GM18873 (cell line): Measurements from ENCODE around the gene CALR3.
"Not testable (repeated sequence)": the region's sequence is repeated elsewhere in the genome, so short reads cannot be mapped to it uniquely, and the experiment has no call there.

Experiments used
- ATAC-seq: cut with Tn5 transposase; IDR thresholded peaks from one replicate; pipeline ENCODE4 v1.9.1; 2021; ENCODE audit warnings: mild to moderate bottlenecking, moderate library complexity, moderate number of reproducible peaks; ENCODE audit not compliant: unreplicated experiment, low FRiP score

CALR3 gene

DNA sequence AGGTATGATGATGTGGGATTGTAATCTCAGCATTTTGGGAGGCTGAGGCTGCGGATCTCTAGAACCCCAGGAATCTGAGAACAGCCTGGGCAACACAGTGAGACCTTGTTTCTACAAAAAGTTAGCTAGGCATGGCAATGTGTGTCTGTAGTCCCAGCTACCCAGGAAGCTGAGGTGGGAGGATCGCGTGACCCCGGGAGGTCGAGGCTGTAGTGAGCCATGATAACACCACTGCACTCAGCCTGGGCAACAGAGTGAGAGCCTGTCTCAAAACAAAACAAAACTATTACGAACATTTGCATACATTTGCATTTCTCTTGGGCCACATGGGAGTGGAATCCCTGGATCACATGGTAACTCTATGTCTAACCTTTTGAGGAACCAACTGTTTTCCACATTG is 1.9 kb upstream of the CALR3 start:
- no peak for ATAC-seq

DNA sequence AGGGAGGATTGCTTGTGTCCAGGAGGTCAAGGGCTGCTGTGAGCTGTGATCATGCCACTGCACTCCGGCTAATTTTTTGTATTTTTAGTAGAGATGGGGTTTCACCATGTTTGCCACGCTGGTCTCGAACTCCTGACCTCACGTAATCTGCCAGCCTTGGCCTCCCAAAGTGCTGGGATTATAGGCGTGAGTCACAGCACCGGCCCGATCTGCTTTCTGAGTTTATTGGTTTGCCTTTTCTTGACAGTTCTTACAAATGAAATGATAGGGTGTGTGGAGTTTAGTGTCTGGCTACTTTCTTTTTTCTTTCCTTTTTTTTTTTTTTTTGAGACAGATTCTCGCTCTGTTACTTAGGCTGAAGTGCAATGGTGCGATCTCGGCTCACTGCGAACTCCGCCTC is 1.1 kb upstream of the CALR3 start:
- ATAC-seq: no peak

DNA sequence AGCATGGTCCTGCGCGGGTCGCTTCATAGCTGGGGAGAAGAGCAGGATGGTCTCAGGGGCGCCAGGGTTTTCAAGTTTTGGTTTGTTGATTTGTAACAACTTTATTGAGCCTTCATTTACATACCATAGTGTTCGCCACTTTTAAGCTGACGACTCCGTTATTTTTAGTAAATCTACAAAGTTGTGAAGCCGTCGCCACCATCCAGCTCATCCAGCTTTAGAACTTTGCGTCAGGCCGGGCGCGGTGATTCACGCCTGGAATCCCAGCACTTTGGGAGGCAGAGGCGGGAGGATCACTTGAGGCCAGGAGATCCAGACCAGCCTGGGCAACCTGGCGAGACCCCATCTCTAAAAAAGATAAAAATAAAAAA is 631 bp upstream of the CALR3 start:
- ATAC-seq: no peak

DNA sequence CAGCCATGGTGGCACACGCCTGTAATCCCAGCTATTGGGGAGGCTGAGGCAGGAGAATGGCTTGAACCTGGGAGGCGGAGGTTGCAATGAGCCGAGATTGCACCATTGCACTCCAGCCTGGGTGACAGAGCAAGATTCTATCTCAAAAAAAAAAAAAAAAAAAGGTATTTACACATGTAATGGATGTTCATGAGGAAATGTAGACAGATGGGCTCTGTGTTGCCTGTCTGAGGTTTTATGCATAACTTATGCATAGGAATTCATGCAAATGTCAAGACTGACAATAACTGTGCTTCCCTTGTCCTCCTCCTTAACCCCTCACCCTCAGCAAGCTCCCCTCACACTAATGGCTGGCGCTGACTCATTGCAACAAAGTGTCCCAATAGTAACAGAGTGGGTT is 9.5 kb downstream of the CALR3 start:
- not testable (repeated sequence) for ATAC-seq

DNA sequence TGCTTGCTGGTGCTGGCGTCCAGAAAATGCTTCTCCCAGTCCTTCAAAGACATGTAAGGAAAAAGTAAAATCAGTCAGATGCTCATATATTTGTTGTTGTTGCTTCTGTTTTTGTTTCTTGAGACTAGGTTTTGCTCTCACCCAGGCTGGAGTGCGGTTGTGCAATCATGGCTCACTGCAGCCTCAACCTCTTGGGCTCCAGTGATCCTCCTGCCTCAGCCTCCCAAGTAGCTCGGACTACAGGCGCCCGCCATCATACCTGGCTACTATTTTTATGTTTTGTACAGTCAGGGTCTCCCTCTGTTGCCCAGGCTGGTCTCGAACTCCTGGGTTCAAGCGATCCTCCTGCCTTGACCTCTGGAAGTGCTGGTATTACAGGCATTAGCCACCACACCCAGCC is 13.2 kb downstream of the CALR3 start:
- no peak for ATAC-seq

DNA sequence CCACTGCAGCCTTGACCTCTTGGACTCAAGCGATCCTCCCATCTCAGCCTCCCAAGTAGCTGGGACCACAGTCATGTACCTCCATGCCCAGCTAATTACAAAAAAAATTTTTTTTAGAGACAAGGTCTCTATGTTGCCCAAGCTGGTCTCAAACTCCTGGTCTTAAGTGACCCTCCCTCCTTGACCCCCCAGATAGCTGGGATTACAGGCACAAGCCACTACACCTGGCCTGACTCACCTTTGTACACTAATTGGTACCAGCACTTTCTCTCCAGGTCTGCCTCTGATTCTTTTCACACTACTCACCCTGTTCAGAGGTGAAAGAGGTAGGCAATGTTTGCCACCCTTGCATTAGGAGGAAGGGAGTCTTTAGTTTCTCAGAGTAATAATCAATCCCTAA is 18.7 kb downstream of the CALR3 start:
- ATAC-seq: no peak

DNA sequence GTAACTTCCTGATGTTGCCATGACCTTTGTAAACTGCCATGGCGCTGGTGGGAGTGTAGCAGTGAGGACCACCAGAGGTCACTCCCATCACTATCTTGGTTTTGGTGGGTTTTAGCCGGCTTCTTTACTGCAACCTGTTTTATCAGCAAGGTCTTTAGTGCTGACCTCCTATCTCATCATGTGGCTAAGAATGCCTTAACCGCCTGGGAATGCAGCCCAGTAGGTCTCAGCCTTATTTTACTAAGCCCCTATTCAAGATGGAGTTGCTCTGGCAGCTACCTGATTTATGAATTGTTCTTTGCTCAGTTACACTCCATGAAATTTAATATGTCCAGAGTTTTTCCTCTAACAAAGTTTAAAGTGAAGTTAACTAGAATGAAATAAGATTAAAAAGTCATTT is 19.6 kb downstream of the CALR3 start:
- ATAC-seq: no peak

DNA sequence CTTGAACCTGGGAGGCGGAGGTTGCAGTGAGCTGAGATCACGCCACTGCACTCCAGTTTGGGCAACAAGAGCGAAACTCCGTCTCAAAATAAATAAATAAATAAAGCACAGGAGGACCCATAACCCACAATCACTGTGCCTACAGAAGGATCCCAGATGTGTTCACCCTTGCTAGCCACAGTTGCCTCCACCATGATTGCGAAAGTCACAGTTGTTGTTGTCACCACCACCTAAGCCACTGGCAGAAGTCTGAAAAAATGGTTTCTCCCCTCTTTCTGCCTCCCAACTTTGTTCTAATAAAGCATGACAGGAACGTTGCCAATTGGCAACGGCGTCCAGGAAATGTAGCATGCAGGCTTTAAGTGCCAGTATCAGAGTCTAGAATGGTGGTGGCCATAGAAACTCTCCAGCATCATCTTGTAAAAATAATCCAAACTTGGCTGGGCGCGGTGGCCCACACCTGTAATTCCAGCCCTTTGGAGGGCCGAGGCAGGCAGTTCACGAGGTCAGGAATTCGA is 22.0 kb downstream of the CALR3 start:
- no peak for ATAC-seq

DNA sequence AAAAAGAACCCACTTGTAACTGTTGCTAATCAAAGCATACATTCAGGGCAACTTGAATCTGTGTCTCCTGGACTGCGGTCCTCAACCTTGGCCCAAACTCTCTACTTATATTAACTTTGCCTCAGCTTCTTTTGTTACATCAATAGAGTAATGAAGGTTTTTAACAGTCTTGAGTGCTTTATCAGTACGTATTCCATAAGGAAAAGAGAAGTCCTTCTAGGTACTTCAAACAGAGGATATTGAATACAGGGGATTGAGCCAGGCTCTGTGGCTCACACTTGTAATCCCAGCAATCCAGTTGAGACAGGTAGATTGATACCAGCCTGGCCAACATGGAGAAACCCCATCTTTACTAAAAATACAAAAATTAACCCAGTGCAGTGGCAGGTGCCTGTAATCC is 23.0 kb downstream of the CALR3 start:
- ATAC-seq: no peak

DNA sequence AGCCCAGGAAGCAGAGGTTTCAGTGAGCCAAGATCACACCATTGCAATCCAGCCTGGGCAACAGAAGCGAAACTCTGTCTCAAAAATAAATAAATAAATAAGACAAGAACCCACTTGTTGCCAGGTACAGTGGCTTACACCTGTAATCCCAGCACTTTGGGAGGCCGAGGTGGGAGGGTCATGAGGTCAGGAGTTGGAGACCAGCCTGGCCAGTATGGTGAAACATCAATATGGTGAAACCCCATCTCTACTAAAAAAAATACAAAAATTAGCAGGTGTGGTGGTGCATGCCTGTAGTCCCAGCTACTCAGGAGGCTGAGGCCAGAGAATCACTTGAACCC is 23.4 kb downstream of the CALR3 start:
- ATAC-seq: not testable (repeated sequence)

DNA sequence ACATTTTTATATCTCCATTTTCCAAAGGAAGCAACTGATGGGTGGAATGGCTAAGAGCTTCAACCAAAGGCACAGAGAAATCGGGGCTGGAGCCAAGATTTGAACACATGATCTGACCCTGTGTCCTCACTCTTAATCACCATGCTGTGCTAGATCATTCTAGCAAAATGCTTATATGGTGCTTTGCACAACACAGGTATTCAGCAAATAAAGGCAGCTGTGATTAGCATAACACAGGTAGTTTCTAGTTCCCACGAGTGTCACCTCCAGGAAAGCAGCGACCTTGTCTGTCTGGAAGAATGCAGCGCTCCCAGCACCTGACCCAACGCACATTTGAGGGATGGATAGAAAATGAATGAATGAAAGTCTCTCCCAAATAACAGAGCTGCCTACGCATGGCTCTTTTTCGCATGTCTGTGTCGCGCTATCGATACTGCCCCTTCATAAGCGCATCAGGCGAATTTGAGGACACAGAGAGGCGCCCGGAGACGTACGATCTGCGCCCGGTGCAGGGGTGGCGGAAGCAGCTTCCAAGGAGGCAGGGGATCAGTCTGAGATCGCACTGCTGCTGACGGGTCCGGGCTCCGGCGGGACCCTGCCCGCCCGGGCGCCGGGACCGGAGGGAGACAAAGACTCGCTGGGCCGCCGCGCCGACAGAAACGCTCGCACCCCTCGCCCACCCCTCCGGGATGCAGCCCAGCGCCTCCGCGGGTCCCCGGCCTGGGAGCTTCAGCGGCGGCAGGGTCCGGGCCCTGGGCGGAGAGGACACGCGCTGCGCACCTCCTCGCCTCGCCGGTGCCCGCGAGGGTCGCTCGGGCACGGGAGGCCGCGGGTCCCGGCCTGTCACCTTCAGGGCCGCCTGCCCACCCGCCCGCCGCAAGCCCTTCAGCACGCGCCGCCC is 24.8 kb downstream of the CALR3 start:
- peak; percentile 15 for ATAC-seq

DNA sequence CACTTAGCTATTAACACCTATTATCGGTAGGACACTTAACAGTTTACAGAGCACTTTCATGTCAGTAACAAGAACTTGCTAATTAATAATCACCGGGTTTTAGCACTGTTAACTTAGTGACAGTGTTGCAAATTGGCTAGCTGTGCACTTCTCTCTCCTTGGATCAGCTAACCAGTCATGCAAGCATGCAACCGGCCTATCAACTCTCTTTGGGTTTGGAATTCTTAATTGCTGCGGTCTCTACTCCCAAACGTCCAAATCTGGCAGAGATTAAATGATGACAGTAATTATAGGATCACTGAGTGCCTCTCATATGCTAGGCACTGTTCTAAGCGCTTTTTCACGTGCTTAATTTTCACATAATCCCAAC is 25.4 kb downstream of the CALR3 start:
- ATAC-seq: no peak

DNA sequence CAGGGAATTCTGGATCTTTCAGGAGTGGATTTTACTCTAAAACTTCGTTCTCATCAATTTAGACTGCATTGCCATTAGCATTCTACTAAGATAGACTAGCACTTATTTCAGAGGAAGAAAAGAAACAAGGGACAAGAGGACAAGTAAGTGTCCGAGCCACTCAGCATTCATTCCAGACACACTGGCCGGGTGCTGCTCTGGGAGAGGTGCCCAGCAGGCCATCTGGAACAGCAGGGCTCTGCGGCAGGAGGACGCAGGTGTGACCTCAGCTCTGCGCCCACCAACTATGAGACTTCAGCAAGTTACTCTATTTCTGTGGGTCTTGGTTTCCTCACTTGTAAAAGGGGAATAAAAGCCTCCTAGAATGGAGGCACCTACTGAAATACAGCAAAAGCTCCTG is 28.4 kb downstream of the CALR3 start:
- no peak for ATAC-seq

DNA sequence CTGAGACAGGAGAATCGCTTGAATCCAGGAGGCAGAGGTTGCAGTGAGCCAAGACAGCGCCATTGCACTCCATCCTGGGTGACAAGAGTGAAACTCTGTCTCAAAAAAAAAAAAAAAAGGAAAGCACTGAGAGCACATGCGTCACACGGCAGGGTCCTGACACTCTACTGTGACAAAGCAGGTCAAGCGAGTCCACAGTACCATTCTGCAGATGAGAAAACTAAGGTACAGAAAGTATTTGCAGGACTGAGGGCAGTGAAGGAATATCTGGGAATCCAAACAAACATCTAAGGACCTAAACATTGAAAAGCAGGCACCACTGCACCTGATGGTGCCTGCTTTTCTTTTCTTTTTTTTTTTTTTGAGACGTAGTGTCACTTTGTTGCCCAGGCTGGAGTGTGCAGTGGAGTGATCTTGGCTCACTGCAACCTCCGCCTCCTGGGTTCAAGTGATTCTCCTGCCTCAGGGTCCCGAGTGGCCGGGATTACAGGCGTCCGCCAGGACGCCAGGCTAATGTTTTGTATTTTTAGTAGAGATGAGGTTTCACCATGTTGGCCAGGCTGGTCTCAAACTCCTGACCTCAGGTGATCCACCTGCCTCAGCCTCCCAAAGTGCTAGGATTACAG is 29.1 kb downstream of the CALR3 start:
- ATAC-seq: not testable (repeated sequence)

DNA sequence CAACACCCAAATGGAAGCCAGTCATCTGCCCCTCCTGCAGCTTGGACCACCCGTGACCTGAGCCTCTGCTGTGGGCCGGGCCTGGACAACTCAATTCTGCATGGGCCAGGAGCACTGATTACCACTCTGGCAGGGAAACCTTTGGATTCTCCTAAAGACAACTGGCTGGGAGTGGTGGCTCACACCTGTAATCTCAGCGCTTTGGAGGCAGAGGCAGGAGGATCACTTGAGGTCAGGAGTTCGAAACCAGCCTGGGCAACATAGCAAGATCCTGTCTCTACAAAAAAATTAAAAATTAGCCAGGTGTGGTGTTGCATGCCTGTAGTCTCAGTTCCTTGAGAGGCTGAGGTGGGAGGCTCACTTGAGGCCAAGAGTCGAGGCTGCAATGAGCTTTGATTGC is 30.7 kb downstream of the CALR3 start:
- ATAC-seq: no peak

DNA sequence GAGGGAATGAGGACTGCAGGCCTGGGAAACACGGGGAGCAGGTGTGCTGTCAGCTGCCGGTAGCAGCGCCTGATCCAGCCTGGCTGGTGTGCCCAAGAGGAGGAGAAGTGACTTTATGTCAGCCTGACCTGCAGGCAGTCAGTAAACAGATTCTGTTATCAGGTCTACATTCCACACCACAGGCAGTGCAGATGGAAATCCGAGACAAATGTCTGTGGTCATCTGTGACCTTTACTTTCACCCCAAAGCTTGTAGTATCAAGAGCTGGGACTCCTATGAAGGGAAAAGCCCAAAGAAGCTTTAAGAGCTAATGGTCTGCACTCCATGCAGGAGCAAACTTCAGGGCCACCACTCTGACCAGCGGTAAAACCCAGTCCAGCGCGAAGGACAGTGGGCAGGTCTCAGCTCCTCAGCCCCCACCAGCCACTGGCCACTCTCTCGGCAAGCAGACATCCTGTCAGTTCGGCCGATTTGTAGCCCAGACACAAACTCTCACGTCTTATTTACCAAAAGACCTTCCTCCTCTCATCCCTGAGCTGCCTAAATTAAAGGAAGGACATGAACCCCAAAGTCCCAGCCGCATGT is 31.9 kb downstream of the CALR3 start:
- no peak for ATAC-seq

DNA sequence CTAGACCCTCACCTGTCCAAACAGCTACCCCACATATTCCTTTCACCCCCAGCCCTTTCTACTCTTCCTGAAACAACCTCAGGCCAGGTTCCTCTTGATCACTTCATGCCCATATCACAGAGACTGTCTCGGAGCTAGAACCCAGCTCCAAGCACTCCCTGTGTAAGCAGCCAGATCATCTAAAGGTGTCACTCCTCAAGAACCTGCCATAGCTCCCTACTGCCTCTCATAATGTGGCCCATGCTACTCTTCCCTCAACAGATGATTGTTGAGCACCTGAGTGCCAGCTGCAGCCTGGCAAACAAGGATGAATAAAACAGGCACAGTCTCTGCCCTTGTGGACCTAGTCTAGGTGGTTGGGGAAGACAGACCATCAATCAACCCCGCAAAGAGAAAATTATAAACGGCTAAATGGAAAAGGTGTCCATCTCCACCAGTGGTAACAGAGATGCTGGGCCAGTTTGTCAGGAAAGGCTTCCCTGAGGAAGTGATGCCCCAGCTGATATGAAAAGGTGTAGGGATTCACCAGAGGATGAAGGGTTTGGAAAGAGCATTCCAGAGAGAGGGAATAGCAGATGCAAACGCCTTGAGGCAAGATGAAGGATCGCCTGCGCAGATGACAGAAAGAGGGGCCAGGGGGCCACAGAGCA is 32.5 kb downstream of the CALR3 start:
- ATAC-seq: no peak

DNA sequence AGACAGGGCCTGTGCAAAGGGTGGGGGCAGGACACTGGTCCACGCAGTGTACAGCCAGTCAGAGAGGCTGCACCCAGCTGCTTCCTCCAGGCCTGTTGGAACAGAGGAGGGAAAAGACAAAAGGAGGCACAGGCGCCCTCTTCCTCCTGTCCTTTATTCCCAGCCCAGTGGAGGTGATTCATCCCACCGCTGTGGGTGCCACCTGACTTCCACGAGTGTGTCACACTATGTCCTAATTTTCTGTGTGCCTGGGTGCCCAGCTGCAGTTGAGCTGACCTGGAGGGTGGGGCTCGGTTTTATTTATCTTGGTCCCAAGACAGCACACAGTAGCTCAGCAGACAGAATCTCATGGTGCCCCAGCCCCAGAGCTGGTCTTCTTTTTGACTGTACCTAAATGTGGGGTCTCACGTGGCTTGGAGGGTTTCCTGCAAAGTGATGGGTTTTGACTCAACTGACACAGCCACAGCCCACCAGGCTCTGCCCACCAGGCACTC is 33.2 kb downstream of the CALR3 start:
- no peak for ATAC-seq

DNA sequence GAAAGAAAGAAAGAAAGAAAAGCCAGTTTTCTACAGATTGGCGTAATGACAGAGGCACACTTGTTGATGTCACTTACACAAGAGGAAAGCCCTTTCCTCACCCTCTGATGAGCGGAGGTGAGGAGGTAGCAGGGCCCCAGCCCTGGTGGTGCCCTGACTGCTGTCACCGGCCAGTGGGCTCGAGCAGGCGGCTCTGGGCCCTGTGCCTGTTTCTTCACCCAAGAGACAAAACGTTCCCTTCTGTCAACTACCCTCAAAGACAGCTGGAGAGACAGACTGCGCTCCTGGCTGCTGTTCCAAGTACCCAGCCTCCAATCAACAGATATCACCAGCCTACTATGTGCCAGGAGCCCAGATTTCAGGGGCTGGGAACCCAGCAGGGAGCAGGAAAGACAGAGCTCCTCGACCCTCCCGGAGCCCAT is 34.3 kb downstream of the CALR3 start:
- no peak for ATAC-seq

DNA sequence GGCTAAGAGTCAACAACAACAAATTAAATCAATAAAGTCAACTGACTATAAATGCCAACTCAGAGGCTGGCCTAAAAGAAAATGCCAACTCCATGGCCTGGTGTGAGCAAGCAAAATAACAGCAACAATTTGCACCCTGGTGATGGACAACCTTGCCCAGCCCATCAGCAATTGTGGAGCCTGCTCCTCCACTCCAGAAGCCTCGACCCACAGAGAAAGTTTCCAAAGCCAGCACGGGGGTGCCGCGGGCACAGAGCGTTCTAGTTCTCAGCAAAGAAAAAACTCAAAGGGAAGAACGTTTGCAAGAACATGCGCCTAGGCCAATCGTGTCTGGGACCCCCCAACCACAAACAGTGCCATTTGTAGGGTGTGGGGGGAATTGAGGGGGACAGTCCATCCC is 35.5 kb downstream of the CALR3 start:
- ATAC-seq: no peak

DNA sequence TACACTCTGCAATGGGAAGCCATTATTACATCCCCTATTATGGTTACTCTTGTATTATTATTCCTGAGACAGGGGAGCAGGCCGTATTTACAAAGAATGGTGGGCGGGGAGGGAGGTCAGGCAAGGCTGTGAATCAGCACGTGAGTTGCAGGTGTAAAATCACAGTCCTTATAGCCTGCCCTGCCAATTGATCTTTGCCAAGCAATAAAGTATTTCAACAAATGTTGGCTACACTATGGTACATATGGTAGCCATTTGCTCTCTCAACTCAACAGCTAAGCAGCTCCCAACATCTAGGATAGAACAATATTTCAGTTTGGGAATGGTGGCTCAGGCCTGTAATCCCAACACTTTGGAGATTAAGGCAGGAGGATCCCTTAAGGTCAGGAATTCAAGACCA is 36.3 kb downstream of the CALR3 start:
- ATAC-seq: no peak
